Astrocyte of the spinal cord (primary cell): ENCODE data around the gene KATNB1.
A peak's percentile ranks its signal among the peaks of the same experiment; 100 is the strongest.

Experiments
- DNase-seq: peaks from one replicate; pipeline ENCODE4 v3.0.0; 2011; ENCODE audit warnings: low read depth, low spot score
- H3K4me3 ChIP-seq: 2 replicates; pipeline ENCODE4 v1.5.1; 2011; ENCODE audit warnings: low read depth, mild to moderate bottlenecking, low read length, moderate library complexity
- in situ Hi-C: cut with HindIII; loops from 2 replicates; pipeline ENCODE4 v1.10.0; 2017; ENCODE audit warnings: low sequenced_read_pairs
- TF ChIP-seq, protein P1 (sequence below): IDR thresholded peaks from 2 replicates; pipeline ENCODE4 v1.5.1; 2012; ENCODE audit warnings: low read depth, mild to moderate bottlenecking, low read length, inconsistent platforms

Gene KATNB1

DNA sequence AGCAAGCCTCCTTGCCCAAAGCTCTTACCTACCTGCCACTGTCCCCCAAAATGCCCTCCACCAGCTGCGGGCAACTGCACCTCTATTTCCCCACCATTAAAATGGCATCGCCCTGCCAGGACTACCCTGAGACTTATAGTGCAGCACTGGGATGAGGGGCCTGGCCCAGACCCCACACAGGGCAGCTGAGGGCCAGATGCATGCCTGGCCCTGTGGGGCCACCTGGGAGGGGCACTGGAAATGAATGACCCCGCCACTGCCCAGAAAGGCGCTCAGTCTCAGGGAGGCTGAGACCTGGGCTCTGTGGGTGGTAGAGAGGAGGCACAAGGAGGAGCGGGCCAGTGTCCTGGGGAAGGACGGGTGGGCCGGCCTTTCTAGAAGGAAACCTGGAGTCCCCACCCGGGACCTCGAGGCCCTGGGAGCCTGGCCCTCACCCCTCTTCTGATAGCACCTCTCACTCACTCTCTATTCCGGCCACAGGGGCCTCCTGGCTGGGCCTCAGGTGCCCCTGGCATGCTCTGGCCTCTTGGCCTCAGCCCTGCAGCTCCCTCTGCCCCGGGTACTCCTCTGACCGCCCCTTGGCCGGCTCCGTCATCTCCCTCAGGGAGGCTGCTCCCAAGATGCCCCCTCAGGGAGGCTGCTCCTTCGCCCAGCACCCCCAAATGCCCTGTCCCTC, 26.9 kb downstream of the KATNB1 start:
- TF ChIP-seq, protein P1, sequence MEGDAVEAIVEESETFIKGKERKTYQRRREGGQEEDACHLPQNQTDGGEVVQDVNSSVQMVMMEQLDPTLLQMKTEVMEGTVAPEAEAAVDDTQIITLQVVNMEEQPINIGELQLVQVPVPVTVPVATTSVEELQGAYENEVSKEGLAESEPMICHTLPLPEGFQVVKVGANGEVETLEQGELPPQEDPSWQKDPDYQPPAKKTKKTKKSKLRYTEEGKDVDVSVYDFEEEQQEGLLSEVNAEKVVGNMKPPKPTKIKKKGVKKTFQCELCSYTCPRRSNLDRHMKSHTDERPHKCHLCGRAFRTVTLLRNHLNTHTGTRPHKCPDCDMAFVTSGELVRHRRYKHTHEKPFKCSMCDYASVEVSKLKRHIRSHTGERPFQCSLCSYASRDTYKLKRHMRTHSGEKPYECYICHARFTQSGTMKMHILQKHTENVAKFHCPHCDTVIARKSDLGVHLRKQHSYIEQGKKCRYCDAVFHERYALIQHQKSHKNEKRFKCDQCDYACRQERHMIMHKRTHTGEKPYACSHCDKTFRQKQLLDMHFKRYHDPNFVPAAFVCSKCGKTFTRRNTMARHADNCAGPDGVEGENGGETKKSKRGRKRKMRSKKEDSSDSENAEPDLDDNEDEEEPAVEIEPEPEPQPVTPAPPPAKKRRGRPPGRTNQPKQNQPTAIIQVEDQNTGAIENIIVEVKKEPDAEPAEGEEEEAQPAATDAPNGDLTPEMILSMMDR: no peak
- in situ Hi-C loops: no loop called here
- no peak for DNase-seq
- no peak overlapping the region for H3K4me3 ChIP-seq

DNA sequence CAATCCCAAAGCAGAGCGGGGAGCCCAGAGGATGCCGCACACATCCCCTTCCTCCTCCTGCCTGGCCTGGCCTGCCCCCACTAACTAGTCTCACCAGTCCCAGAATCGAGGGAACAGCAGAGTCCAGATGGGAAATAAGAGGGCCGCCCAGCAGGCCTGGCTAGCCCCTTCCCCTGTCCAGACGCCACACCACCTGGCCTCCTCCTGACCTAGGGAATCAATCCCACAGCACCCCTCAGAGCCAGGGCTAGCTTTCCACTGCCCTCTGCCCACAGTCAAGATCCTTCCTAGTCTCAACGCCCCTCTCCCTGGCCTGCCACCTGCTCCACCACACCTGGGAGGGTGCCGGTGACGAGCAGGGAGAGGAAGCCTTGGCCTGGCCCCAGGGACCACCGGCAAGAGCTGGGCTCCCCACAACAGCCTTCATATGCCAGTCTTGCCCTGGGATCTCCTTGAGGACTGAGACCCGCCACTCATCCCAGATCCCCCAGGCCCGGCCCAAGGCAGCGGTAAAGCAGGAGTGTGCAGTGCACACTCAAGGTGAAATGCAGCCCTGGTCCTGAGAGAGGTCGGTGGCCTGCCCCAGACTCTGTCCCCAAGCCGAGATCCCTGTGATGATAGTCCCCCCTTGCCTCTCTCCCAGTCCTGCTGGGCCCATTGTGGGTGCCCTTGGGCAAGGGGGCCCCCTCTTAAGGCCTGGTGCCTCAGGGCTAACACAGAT, 27.9 kb downstream of the KATNB1 start:
- TF ChIP-seq, protein P1: no peak
- no peak overlapping the region for H3K4me3 ChIP-seq
- in situ Hi-C loops: no loop called here
- DNase-seq: no peak

DNA sequence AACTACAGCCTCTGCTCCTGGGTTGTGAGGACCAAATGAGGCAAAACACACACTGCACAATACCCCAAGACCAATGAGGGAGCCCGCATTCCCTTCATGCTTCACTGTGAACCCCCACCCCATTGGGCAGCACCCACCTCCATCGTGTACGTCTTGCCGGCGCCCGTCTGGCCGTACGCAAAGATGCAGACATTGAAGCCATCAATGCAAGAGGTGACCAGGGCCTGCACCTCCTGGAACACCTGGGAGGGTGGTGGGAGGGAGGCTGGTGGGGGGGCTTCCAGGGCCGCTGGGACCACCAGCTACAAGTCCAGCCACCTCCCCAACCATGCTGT, 28.4 kb downstream of the KATNB1 start:
- TF ChIP-seq, protein P1: no peak
- no peak overlapping the region for H3K4me3 ChIP-seq
- in situ Hi-C loops: no loop called here
- no peak for DNase-seq

DNA sequence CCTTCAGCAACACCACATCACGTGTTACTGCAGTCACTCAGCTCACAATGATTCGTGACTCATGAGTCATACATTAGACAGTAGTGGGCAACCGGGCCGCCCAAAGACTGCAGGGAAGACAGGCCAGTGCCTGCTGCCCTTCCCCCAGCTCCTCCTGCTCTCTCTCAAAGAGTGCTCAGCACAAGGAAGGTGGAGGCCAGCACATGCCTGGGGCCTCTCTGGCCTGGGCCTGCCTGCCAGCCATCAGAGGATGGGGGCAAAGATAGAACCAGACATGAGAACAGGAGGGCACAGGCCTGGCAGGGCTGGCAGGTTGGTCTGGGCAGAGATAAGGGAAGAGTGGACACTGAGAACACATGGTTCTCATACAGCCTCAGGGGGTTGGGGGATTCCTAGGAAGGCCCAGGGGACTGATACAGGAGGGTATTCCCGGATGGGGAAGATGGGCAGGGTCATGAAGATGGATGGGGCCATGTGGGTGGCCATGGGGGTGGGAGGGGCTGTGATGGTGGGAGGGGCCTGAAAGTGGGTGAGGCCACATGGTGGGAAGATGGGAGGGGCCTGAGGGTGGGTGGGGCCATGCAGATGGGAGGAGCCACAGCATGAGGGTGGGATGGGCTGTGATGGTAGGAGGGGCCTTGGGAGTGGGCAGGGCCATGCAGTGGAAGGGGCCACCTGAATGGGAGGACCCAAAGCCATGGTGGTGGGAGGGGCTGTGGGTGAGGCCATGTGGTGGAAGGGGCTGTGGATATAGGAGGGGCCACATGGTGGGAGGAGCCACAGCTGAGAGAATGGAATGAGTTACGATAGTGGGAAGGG, 29.0 kb downstream of the KATNB1 start:
- no peak overlapping the region for H3K4me3 ChIP-seq
- in situ Hi-C loops: no loop called here
- peak; percentile 76 for DNase-seq
- TF ChIP-seq, protein P1: no peak

DNA sequence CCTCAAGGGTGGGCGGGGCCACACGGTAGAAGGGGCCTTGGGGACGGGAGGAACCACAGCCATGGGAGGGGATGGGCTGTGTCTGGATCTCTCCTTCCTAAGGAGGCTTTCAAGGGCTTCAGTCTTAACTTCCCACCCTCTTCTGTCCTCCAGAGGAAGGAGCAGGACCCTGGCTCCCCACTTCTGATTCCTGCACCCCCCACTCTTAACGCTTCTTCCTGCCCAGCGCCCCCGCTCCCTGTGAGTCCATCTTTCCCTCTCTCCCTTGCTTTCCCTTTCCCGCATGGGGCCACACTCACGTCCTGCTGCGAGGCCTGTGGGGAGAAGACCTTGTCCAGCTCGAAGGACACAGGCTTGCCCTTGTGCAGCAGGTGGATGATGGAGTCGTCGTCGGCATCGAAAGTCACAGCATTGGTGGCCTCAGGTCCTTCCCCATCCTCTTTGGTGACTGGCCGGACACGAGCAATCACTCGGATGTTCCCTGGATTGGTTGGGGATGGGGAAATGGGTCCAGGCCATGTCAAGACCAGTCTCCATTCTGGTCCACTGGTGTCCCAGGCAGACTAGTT, 29.7 kb downstream of the KATNB1 start:
- DNase-seq: no peak
- TF ChIP-seq, protein P1: no peak
- H3K4me3 ChIP-seq: no peak overlapping the region
- in situ Hi-C loops: no loop called here

DNA sequence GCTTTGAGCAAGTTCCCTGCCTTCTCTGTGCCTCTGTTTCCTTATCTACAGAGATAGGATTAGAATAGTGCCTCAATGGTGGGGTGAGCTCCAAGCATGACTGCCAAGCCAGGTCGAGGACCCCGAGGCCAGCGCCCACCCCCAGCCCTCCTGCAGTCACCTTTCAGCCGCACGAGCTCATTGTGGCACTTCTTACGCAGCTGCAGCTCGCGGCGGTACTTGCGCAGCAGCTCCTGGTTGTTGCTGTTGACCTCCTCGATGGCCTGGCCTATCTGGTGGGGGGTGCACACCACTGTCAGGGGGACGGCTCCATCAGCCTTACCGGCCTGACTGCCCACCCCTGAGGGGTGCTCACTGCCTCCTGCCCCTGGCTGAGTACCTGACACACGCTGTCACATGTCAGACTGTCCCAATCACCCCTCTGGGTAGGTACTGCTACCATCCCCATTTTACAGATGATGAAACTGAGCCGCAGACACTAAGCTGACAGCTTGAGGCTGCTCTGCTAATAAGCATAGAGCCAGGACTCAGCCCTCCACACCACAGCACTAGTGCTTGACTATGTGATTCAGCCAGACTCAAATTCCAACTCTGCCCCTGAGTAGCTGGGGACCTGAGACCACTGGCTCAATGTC, 31.3 kb downstream of the KATNB1 start:
- H3K4me3 ChIP-seq: no peak overlapping the region
- in situ Hi-C loops: no loop called here
- DNase-seq: no peak
- TF ChIP-seq, protein P1: no peak
